Heart left ventricle (tissue), 16 donors: Measurements from ENCODE around the gene ETNK1. TPM values are rescaled to one million over a fixed set of nuclear protein-coding genes. Genes with fewer than 3 reads are reported as not detected.

Source experiments
- ATAC-seq, 4 donors: fragments of 200-7000 bp; cut with Tn5 transposase; one replicate each; pipeline ENCODE4 v1.9.1; 2020 to 2022; ENCODE audit warnings: moderate library complexity in 4 of 4, mild to moderate bottlenecking in 3 of 4, moderate number of reproducible peaks in 1 of 4
- DNase-seq, 5 donors: peaks; one replicate each; pipeline ENCODE4 v3.0.0-alpha.2; 2020
- H3K27ac ChIP-seq, 12 donors: fragments of 200-600 bp; sonication (generic) in 4 of 12; one replicate each; pipeline versions ENCODE4 v1.5.0 to v1.8.0; 2016 to 2022; ENCODE audit warnings: mild to moderate bottlenecking in 2 of 12
- H3K27me3 ChIP-seq, 9 donors: fragments of 200-600 bp; sonication (generic) in 2 of 9; one replicate each; pipeline versions ENCODE4 v1.5.1 to v1.8.0; 2016 to 2022; ENCODE audit warnings: mild to moderate bottlenecking in 3 of 9
- H3K36me3 ChIP-seq, 9 donors: fragments of 200-600 bp; sonication (generic) in 2 of 9; one replicate each; pipeline versions ENCODE4 v1.5.0 to v1.8.0; 2018 to 2022; ENCODE audit warnings: mild to moderate bottlenecking in 2 of 9
- H3K4me1 ChIP-seq, 12 donors: fragments of 200-600 bp; sonication (generic) in 4 of 12; one replicate each; pipeline versions ENCODE4 v1.5.0 to v1.8.0; 2016 to 2022; ENCODE audit warnings: mild to moderate bottlenecking in 3 of 12
- H3K4me3 ChIP-seq, 12 donors: fragments of 200-600 bp; sonication (generic) in 4 of 12; one replicate each; pipeline versions ENCODE4 v1.5.0 to v1.8.0; 2017 to 2022; ENCODE audit warnings: mild to moderate bottlenecking in 9 of 12, moderate library complexity in 4 of 12
- H3K9me3 ChIP-seq, 12 donors: fragments of 200-600 bp; sonication (generic) in 4 of 12; one replicate each; pipeline versions ENCODE4 v1.5.0 to v1.8.0; 2016 to 2022; ENCODE audit warnings: mild to moderate bottlenecking in 1 of 12
- POLR2A ChIP-seq, 2 donors: fragments of 450-650 bp; IDR thresholded peaks; one replicate each; pipeline ENCODE4 v1.6.1; 2017; ENCODE audit warnings: antibody characterized with exemption in 2 of 2, mild to moderate bottlenecking in 2 of 2, moderate library complexity in 2 of 2
- WGBS, 4 donors: extraction: QIAGEN DNeasy Blood & Tissue Kit in 2 of 4; methylation state at CpG; one replicate each; pipeline versions ENCODE4 v1.1.5 to v1.1.7; 2013 to 2018; 5-methylcytosine and 5-hydroxymethylcytosine counted together
- intact Hi-C, 10 donors: fragments of 100-400 bp; cut with DNase I; formaldehyde crosslinking; loops; one replicate each; pipeline versions ENCODE4 v1.11.1 to v1.14.2; 2022
- polyA plus RNA-seq, 2 donors: library from polyadenylated mRNA; stranded (reverse); fragments of 200-250 nt; gene quantifications; one replicate each; pipeline ENCODE4 v1.2.3, GENCODE V29; 2013
- total RNA-seq, 9 donors: library from RNA; depleted of rRNA in 2 of 9; stranded (reverse); fragments of >200 nt in 2 of 9; fragmentation: NEBNext Ultra II Directional in 3 of 9; extraction: Animal tissue kit (Norgen Biotek cat#: 25700) in 3 of 9; gene quantifications; one replicate each; pipeline versions ENCODE4 v1.1.0 to v1.2.4, GENCODE V29; 2016 to 2023
- TF ChIP-seq, protein P1 (sequence below), 12 donors: fragments of 200-600 bp; sonication (generic) in 4 of 12; IDR thresholded peaks; one replicate each; pipeline versions ENCODE4 v1.5.0 to v1.8.0; 2018 to 2022; ENCODE audit warnings: antibody characterized with exemption in 12 of 12, mild to moderate bottlenecking in 5 of 12
- donor health status: ischemic (EF 13 %, LVEDD 7.1; RV severe dilation, severe dysfunction).
- donor health status: healthy with polysubstance abuse.
- donor health status: DM: no; HTN: yes; CAD: no.
- donor health status: DM: no; HTN: no; CAD: no.
- donor health status: ischemic (EF 25% LVEDD 6.9; RV normal size, moderate dysfunction).
- donor health status: ischemic (EF 25% LVEDD 5.7; RV mildly dilated, moderate dysfunction).
- donor health status: healthy.
- donor health status: DM: yes; HTN: yes; CAD: no.
- donor health status: ischemic (EF 35%, LVEDD 5.7; RV mildly dilated, moderate dysfunction).
- donor health status: nonischemic (EF 11% LVEDD 7.7; RV severe dilation, severe dysfunction).
- donor health status: DM: yes; HTN: yes; CAD: no.
- donor health status: PGD.
- donor health status: ischemic (EF 29% LVEDD 5.4; RV normal size, mild dysfunction).
- donor health status: nonischemic (EF 23%, LVEDD 6.1; RV moderate dilation, normal function).

ETNK1 gene
- total and polyA plus RNA-seq, 11 donors: 8.3 to 40.9 (median 14.6) TPM

DNA sequence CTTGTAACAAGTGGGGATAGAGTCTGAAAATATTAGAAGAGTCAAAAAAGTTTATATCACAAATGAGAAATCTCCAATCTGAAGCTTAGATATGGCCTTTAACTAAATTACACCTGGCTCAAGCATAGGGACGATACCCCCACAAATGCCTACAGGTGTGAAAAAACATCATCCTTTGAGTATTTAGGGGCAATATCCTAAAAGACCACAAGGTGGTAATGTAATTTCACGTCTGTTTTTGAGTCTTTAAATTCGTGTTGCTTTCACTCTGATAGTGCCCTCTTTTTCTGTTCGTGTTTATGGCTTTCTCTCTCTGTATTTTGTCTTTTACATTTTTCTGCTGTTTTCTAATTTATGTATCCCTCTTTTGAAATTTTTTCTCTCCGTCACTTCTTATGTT lies 84.3 kb downstream of the ETNK1 start:
- no peaks in the 10 kb centered on the region for H3K4me1 ChIP-seq
- no peaks in the 10 kb centered on the region for H3K36me3 ChIP-seq
- WGBS, 4 donors: 30 to 35% (median 30%) methylated on average over 5 of the region's 5 CpGs
- no peak overlapping the region for H3K27ac ChIP-seq
- H3K4me3 ChIP-seq: no peak overlapping the region
- TF ChIP-seq, protein P1, sequence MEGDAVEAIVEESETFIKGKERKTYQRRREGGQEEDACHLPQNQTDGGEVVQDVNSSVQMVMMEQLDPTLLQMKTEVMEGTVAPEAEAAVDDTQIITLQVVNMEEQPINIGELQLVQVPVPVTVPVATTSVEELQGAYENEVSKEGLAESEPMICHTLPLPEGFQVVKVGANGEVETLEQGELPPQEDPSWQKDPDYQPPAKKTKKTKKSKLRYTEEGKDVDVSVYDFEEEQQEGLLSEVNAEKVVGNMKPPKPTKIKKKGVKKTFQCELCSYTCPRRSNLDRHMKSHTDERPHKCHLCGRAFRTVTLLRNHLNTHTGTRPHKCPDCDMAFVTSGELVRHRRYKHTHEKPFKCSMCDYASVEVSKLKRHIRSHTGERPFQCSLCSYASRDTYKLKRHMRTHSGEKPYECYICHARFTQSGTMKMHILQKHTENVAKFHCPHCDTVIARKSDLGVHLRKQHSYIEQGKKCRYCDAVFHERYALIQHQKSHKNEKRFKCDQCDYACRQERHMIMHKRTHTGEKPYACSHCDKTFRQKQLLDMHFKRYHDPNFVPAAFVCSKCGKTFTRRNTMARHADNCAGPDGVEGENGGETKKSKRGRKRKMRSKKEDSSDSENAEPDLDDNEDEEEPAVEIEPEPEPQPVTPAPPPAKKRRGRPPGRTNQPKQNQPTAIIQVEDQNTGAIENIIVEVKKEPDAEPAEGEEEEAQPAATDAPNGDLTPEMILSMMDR (IDR thresholded peaks at IDR 0.05): peak in 11 of 12 donors; percentile 15 to 53 (median 37)
- no peak for TF ChIP-seq POLR2A (IDR thresholded peaks at IDR 0.05)
- ATAC-seq (no peak), DNase-seq (no peak)
- no peaks in the 10 kb centered on the region for H3K27me3 ChIP-seq
- intact Hi-C loops: no loop called here
- no peaks in the 10 kb centered on the region for H3K9me3 ChIP-seq

DNA sequence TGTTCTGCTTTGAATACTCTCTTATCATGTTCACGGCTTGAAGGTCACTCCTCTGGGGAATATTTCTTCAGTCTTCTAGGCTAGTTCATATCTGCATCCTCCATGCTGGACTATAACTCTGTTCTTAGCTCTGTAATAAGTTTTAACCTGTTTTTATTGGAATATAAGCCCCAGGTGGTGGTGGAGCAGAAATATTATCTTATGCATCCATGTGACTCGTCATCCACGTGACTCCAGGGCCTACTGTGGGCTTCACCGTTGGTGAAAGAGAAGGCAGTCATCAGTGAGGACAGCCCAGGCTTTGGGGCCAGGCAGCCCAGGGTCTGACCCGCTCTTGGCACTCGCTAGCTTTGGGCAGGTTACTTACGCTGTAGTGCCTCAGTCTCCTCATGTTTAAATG lies 87.1 kb downstream of the ETNK1 start:
- Histone ChIP-seq H3K36me3 (no peaks in the 10 kb centered on the region), H3K4me1 (no peaks in the 10 kb centered on the region), H3K27ac (no peak overlapping the region), H3K27me3 (no peaks in the 10 kb centered on the region), H3K9me3 (no peaks in the 10 kb centered on the region), H3K4me3 (no peak overlapping the region)
- intact Hi-C loops: no loop called here
- ATAC-seq (no peak), DNase-seq (no peak)
- 70 to 79% (median 76%) methylated on average over 7 of the region's 7 CpGs for whole genome bisulfite sequencing, 4 donors
- no peak for TF ChIP-seq POLR2A (IDR thresholded peaks at IDR 0.05)
- TF ChIP-seq, protein P1 (IDR thresholded peaks at IDR 0.05): no peak

DNA sequence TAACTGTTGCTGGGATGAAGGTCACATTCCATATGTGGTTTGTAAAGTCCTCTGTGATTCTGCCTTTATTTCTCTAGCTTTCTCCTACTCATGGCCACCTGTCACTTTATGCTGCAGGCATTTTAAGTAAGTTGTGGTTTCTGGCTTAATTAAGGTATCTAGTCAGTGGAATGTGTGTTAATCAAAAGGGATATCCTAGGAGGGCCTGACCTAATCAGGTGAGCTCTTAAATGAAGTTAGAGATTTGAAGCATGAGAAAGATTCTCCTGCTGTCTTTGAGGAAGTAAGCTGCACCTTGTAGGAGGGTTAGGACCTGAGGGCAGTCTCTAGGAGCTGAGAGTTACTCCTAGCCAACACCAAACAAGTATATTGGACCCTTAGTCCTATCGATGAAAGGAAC lies 90.3 kb downstream of the ETNK1 start:
- WGBS, 4 donors: 90 to 100% (median 95%) methylated on average over 1 of the region's 1 CpG
- Histone ChIP-seq H3K27me3 (no peaks in the 10 kb centered on the region), H3K36me3 (no peaks in the 10 kb centered on the region), H3K27ac (no peak overlapping the region), H3K4me1 (no peaks in the 10 kb centered on the region), H3K9me3 (no peaks in the 10 kb centered on the region), H3K4me3 (no peak overlapping the region)
- DNase-seq: no peak
- no peak for ATAC-seq
- intact Hi-C loops: no loop called here
- no peak for TF ChIP-seq POLR2A (IDR thresholded peaks at IDR 0.05)
- TF ChIP-seq, protein P1 (IDR thresholded peaks at IDR 0.05): no peak

DNA sequence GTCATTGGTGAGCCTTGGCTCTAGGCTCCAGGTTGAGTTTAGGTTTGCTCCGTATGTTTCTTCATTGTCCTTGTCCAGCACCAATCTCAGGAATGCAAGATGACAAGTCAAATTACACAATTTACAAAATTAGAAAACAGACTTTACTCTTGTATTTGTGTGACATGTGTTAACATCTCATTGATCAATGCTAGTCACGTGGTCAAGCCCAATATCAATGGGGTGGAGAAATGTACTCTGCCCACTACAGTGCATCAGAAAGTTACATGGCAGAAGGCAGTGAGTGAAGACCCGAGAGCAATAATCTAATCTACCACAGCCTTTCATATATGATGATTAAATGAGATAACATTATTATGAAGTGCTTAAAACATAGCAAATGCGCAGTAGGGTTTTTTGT lies 94.8 kb downstream of the ETNK1 start:
- no peaks in the 10 kb centered on the region for H3K4me1 ChIP-seq
- H3K9me3 ChIP-seq: no peaks in the 10 kb centered on the region
- no peak overlapping the region for H3K4me3 ChIP-seq
- no peak for TF ChIP-seq POLR2A (IDR thresholded peaks at IDR 0.05)
- TF ChIP-seq, protein P1 (IDR thresholded peaks at IDR 0.05): no peak
- WGBS, 4 donors: 82 to 87% (median 84%) methylated on average over 4 of the region's 4 CpGs
- no peak for ATAC-seq
- no peaks in the 10 kb centered on the region for H3K27me3 ChIP-seq
- H3K27ac ChIP-seq: no peak overlapping the region
- intact Hi-C loops: no loop called here
- no peak for DNase-seq
- no peaks in the 10 kb centered on the region for H3K36me3 ChIP-seq
